HepG2 (cell line): Measurements from ENCODE around the gene TLE1. TPM values are rescaled to one million over a fixed set of nuclear protein-coding genes. Genes with fewer than 3 reads are reported as not detected.

ENCODE experiments used
- ATAC-seq: fragments of 200-7000 bp; cut with Tn5 transposase; 3 replicates; pipeline ENCODE4 v1.9.1; 2020; ENCODE audit warnings: mild to moderate bottlenecking, moderate library complexity
- BruUV-seq: library from RNA; stranded (reverse); fragments of 400-500 nt; replicated peaks from 2 replicates; lab custom pipeline; 2021; lab: Mats Ljungman, UMichigan
- CTCF ChIA-PET: fragments of 300-600 bp; formaldehyde crosslinking; extraction: SDS; loops from one replicate; lab custom pipeline; 2021; ENCODE audit warnings: low total read pairs, inconsistent platforms, low intra/inter-chr PET ratio; lab: Yijun Ruan, JAX
- POLR2A ChIA-PET: fragments of 350-600 bp; sonication (Branson Sonifier 250); formaldehyde crosslinking; loops from one replicate; lab custom pipeline; 2020; ENCODE audit warnings: antibody characterized with exemption, inconsistent platforms; lab: Yijun Ruan, JAX
- DNase-seq: peaks from one replicate; pipeline ENCODE4 v3.0.0-alpha.2; 2015; ENCODE audit warnings: low spot score
- FAIRE-seq: peaks from 3 replicates; lab custom pipeline; 2011; peaks lifted over from hg19 to GRCh38; lab: Jason Lieb, UNC
- H2AFZ ChIP-seq: one replicate; pipeline ENCODE4 v1.6.1; 2011; ENCODE audit warnings: low read length, inconsistent platforms
- H3K27ac ChIP-seq: fragments of 300-600 bp; 3 replicates; pipeline ENCODE4 v1.8.0; 2011; ENCODE audit warnings: mixed run types, mild to moderate bottlenecking, mixed read lengths, low read length, inconsistent platforms; ENCODE audit not compliant: insufficient read depth; ENCODE audit errors: extremely low read length
- H3K27me3 ChIP-seq, 2 experiments: fragments of 200-600 bp in 1 of 2; 2 replicates in 1 of 2; 3 replicates in 1 of 2; pipeline versions ENCODE4 v1.6.0 to v1.8.0; 2011; ENCODE audit warnings: low read length in 2 of 2, mild to moderate bottlenecking in 2 of 2, moderate library complexity in 2 of 2, inconsistent platforms in 1 of 2; ENCODE audit not compliant: insufficient read depth in 2 of 2, control insufficient read depth in 1 of 2
- H3K36me3 ChIP-seq, 2 experiments: fragments of 200-600 bp in 1 of 2; replicated peaks in 1 of 2; 2 replicates in 1 of 2; 3 replicates in 1 of 2; pipeline versions ENCODE4 v1.5.1 to v1.8.0; 2011; ENCODE audit warnings: low read length in 2 of 2, inconsistent platforms in 1 of 2; ENCODE audit not compliant: insufficient read depth in 2 of 2, control insufficient read depth in 1 of 2
- H3K4me1 ChIP-seq: 2 replicates; pipeline ENCODE4 v1.5.1; 2012; ENCODE audit warnings: low read length, inconsistent platforms; ENCODE audit not compliant: insufficient read depth
- H3K4me2 ChIP-seq: 2 replicates; pipeline ENCODE4 v1.6.0; 2011; ENCODE audit warnings: low read depth, low read length, inconsistent platforms
- H3K4me3 ChIP-seq, 3 experiments: fragments of 200-600 bp in 1 of 3; sonication (generic), shearing (Covaris generic) in 1 of 3; replicated peaks in 1 of 3; 2 replicates each; pipeline ENCODE4 v1.5.1; 2011 to 2016; ENCODE audit warnings: low read length in 3 of 3, inconsistent platforms in 2 of 3, low read depth in 2 of 3, mild to moderate bottlenecking in 2 of 3, control low read depth in 1 of 3, mixed read lengths in 1 of 3; ENCODE audit not compliant: insufficient read depth in 1 of 3
- H3K79me2 ChIP-seq: one replicate; pipeline ENCODE4 v1.6.1; 2011; ENCODE audit warnings: low read length, inconsistent platforms; ENCODE audit not compliant: insufficient read depth
- H3K9ac ChIP-seq: 2 replicates; pipeline ENCODE4 v1.6.0; 2011; ENCODE audit warnings: mild to moderate bottlenecking, low read depth, low read length, inconsistent platforms; ENCODE audit not compliant: insufficient read depth
- H3K9me3 ChIP-seq: 2 replicates; pipeline ENCODE4 v1.5.1; 2012; ENCODE audit warnings: mild to moderate bottlenecking, low read length
- H4K20me1 ChIP-seq: 2 replicates; pipeline ENCODE4 v1.6.0; 2011; ENCODE audit warnings: inconsistent platforms, mild to moderate bottlenecking, low read length, moderate library complexity; ENCODE audit not compliant: insufficient read depth
- GATAD1 ChIP-seq: IDR thresholded peaks from 2 replicates; pipeline ENCODE4 v1.6.1; 2016; ENCODE audit warnings: missing genetic modification reagents, missing compliant biosample characterization
- HES4 ChIP-seq: sonication (generic); formaldehyde crosslinking; IDR thresholded peaks from 2 replicates; pipeline ENCODE4 v1.9.0; 2021; ENCODE audit warnings: mild to moderate bottlenecking, missing genetic modification reagents, borderline replicate concordance
- KDM4B ChIP-seq: sonication (generic); formaldehyde crosslinking; IDR thresholded peaks from 2 replicates; pipeline ENCODE4 v1.4.0; 2020; ENCODE audit warnings: missing genetic modification reagents
- NONO ChIP-seq, 2 experiments: fragments of 450-650 bp in 1 of 2; sonication (generic) in 1 of 2; formaldehyde crosslinking in 1 of 2; IDR thresholded peaks in 1 of 2; conservative IDR thresholded peaks in 1 of 2; 2 replicates each; pipeline versions ENCODE4 v1.6.1 to v1.8.0; 2017 to 2022; ENCODE audit warnings: mild to moderate bottlenecking in 1 of 2, missing genetic modification reagents in 1 of 2, moderate library complexity in 1 of 2
- PBX3 ChIP-seq: sonication (generic); formaldehyde crosslinking; IDR thresholded peaks from 2 replicates; pipeline ENCODE4 v1.8.1; 2023; ENCODE audit warnings: missing genetic modification reagents, inconsistent platforms, borderline replicate concordance
- ZBTB38 ChIP-seq: sonication (generic); formaldehyde crosslinking; IDR thresholded peaks from 2 replicates; pipeline ENCODE4 v1.5.1; 2020; ENCODE audit warnings: mild to moderate bottlenecking, missing genetic modification reagents
- ZNF512B ChIP-seq: sonication (generic); formaldehyde crosslinking; IDR thresholded peaks from 2 replicates; pipeline ENCODE4 v1.5.1; 2020; ENCODE audit warnings: missing genetic modification reagents, mild to moderate bottlenecking, borderline replicate concordance
- ZNF687 ChIP-seq: sonication (generic); formaldehyde crosslinking; IDR thresholded peaks from 2 replicates; pipeline ENCODE4 v1.5.1; 2020; ENCODE audit warnings: mild to moderate bottlenecking, missing genetic modification reagents, moderate library complexity
- ZNF709 ChIP-seq: sonication (generic); formaldehyde crosslinking; IDR thresholded peaks from 2 replicates; pipeline ENCODE4 v1.5.0; 2020; ENCODE audit warnings: mild to moderate bottlenecking, missing genetic modification reagents
- WGBS: methylation state at CpG from one replicate; pipeline ENCODE4 v1.1.6; 2017; ENCODE audit warnings: low lambda C conversion rate; 5-methylcytosine and 5-hydroxymethylcytosine counted together
- in situ Hi-C: cut with HindIII; loops from 2 replicates; pipeline ENCODE4 v1.10.0; 2017; ENCODE audit warnings: low pct_unique_long_range_greater_than_20kb; ENCODE audit not compliant: extremely low pct_ligation_motif_present
- intact Hi-C: fragments of 100-400 bp; cut with micrococcal nuclease; formaldehyde crosslinking; loops from one replicate; pipeline ENCODE4 v1.10.0; 2022; ENCODE audit not compliant: unreplicated experiment
- polyA plus RNA-seq, 8 experiments: library from polyadenylated mRNA; depleted of rRNA in 3 of 8; stranded (reverse) in 7 of 8; unstranded in 1 of 8; fragments of >200 nt; fragmentation: Illumina TruSeq in 4 of 8; extraction: Trizol in 4 of 8; gene quantifications; 2 replicates each; pipeline versions ENCODE4 v1.2.1 to v1.2.3, GENCODE V29; 2011 to 2016; ENCODE audit warnings: low read depth in 4 of 8, missing spikeins in 1 of 8, mixed read lengths in 1 of 8; ENCODE audit not compliant: insufficient read depth in 1 of 8
- total RNA-seq, 5 experiments: library from RNA; depleted of rRNA; stranded (reverse); fragments of >200 nt; fragmentation: Illumina TruSeq; extraction: Trizol; gene quantifications; 2 replicates each; pipeline ENCODE4 v1.2.3, GENCODE V29; 2016; ENCODE audit warnings: low read depth in 1 of 5

TLE1 gene
- total and polyA plus RNA-seq, 2 of the 13 experiments (the other 11 are each of a cell fraction or from before 2014, with no cell fraction given), result 35.9 to 109 TPM

GRCh38 chr9:81592887-81593266 lies 96.5 kb downstream of the TLE1 start:
- no peak for DNase-seq
- H3K27ac ChIP-seq, result peak overlapping the region; percentile 37
- H3K79me2 ChIP-seq, result peaks cover 2% of the 10 kb centered on the region
- no peak for FAIRE-seq
- peaks cover 72% of the 10 kb centered on the region for H3K4me1 ChIP-seq
- no peak overlapping the region for H3K4me3 ChIP-seq
- 99% methylated on average over 14 of the region's 15 CpGs for WGBS
- TF ChIP-seq GATAD1 (CRISPR knock-in tag) (no peak), ZNF687 (peak; percentile 45; the same call in 1 of the 2 replicates), KDM4B (CRISPR knock-in tag) (no peak), ZBTB38 (0 out of 2 replicates have a peak, but pooled peaks have one; percentile 49), NONO (IDR thresholded peaks at IDR 0.05) (no peak), NONO (CRISPR knock-in tag; conservative IDR thresholded peaks at IDR 0.05) (no peak), ZNF709 (no peak), PBX3 (CRISPR knock-in tag) (no peak), ZNF512B (no peak), HES4 (CRISPR knock-in tag) (no peak)
- TF ChIP-seq, all 625 proteins: peak for 2
- Histone ChIP-seq H3K36me3 (peaks cover 13 to 65% of the 10 kb centered on the region in 2 experiments), H3K9me3 (no peaks in the 10 kb centered on the region), H3K27me3 (no peaks in the 10 kb centered on the region), H3K9ac (no peak overlapping the region), H3K4me2 (no peak overlapping the region), H4K20me1 (no peaks in the 10 kb centered on the region), H2AFZ (no peak overlapping the region)
- intact Hi-C loops (no loop called here), in situ Hi-C loops (no loop called here)
- ATAC-seq, result no peak
- ChIA-PET POLR2A (no interaction called here), CTCF (no interaction called here)
- no TSS peak for BruUV-seq
